ENCODE results near the gene ZW10. TPM values are rescaled to one million over a fixed set of nuclear protein-coding genes. Genes with fewer than 3 reads are reported as not detected.

ZW10 gene
- total and polyA plus RNA-seq, 2 donors (not counting 1 experiment from before 2014, with no cell fraction given) = 4.8 to 11.9 TPM

GRCh38 chr11:113684496-113684895 is 89.0 kb downstream of the ZW10 start:
- peaks cover 6% of the 10 kb centered on the region for H3K4me1 Mint-ChIP-seq
- Histone ChIP-seq H3K36me3 (replicated peaks in 1 of 2; ENCODE audit: control extremely low read depth in 1 of 2, control insufficient read depth in 1 of 2, extremely low read depth in 1 of 2, insufficient read depth in 2 of 2, low read length in 1 of 2) (no peaks in the 10 kb centered on the region), H3K4me1 (ENCODE audit: control insufficient read depth in 2 of 2, insufficient read depth in 2 of 2, low read length in 2 of 2) (no peaks in the 10 kb centered on the region), H3K9ac (ENCODE audit: low read length) (no peak overlapping the region), H3K4me2 (replicated peaks; ENCODE audit: low read depth, low read length, poor library complexity, severe bottlenecking) (no peak overlapping the region), H4K20me1 (ENCODE audit: control insufficient read depth, insufficient read depth, low read length, poor library complexity, severe bottlenecking) (no peaks in the 10 kb centered on the region), H2AFZ (ENCODE audit: insufficient read depth, low read depth, low read length, poor library complexity, severe bottlenecking) (no peak overlapping the region), H3K27me3 (replicated peaks in 1 of 4; ENCODE audit: control extremely low read depth in 1 of 4, control insufficient read depth in 3 of 4, insufficient read depth in 4 of 4, low read length in 3 of 4) (peaks cover 0 to 4% (median 0%) of the 10 kb centered on the region in 4 experiments), H3K4me3 (ENCODE audit: control extremely low read depth in 1 of 5, extremely low read depth in 1 of 5, insufficient read depth in 1 of 5, low read depth in 2 of 5, low read length in 4 of 5) (no peak overlapping the region), H3K27ac (ENCODE audit: low read length in 2 of 2) (no peak overlapping the region), H3K79me2 (ENCODE audit: control insufficient read depth, insufficient read depth, low read length) (no peaks in the 10 kb centered on the region), H3K9me3 (ENCODE audit: control extremely low read depth in 1 of 3, control insufficient read depth in 2 of 3, insufficient read depth in 1 of 3, low read length in 2 of 3) (no peaks in the 10 kb centered on the region)
- TF ChIP-seq CTCF (IDR thresholded peaks at IDR 0.05) = no peak
- no peak for TF ChIP-seq EZH2 (IDR thresholded peaks at IDR 0.05; ENCODE audit: borderline replicate concordance, insufficient read depth, low read depth, low read length, poor library complexity, severe bottlenecking)
- no peak overlapping the region for H3K4me3 Mint-ChIP-seq
- WGBS (ENCODE audit: insufficient coverage) = 72% methylated on average over 3 of the region's 5 CpGs
- no peak for ATAC-seq (ENCODE audit: low read depth)
- peaks cover 2% of the 10 kb centered on the region for H3K27me3 Mint-ChIP-seq
- POLR2A ChIA-PET = no interaction called here
- no peak overlapping the region for H3K27ac Mint-ChIP-seq
- CTCF ChIA-PET = no interaction called here
- intact Hi-C loops (cut with micrococcal nuclease) = no loop called here
- no peak for DNase-seq
- no peaks in the 10 kb centered on the region for H3K9me3 Mint-ChIP-seq (ENCODE audit: insufficient read depth)

- Histone ChIP-seq H3K4me3 (ENCODE audit: control extremely low read depth in 1 of 5, extremely low read depth in 1 of 5, insufficient read depth in 1 of 5, low read depth in 2 of 5, low read length in 4 of 5) (no peak overlapping the region), H3K27me3 (replicated peaks in 1 of 4; ENCODE audit: control extremely low read depth in 1 of 4, control insufficient read depth in 3 of 4, insufficient read depth in 4 of 4, low read length in 3 of 4) (peaks cover 0 to 4% (median 0%) of the 10 kb centered on the region in 4 experiments), H3K4me1 (ENCODE audit: control insufficient read depth in 2 of 2, insufficient read depth in 2 of 2, low read length in 2 of 2) (no peaks in the 10 kb centered on the region), H2AFZ (ENCODE audit: insufficient read depth, low read depth, low read length, poor library complexity, severe bottlenecking) (no peak overlapping the region), H4K20me1 (ENCODE audit: control insufficient read depth, insufficient read depth, low read length, poor library complexity, severe bottlenecking) (no peaks in the 10 kb centered on the region), H3K79me2 (ENCODE audit: control insufficient read depth, insufficient read depth, low read length) (no peaks in the 10 kb centered on the region), H3K9me3 (ENCODE audit: control extremely low read depth in 1 of 3, control insufficient read depth in 2 of 3, insufficient read depth in 1 of 3, low read length in 2 of 3) (no peaks in the 10 kb centered on the region), H3K27ac (ENCODE audit: low read length in 2 of 2) (no peak overlapping the region), H3K36me3 (replicated peaks in 1 of 2; ENCODE audit: control extremely low read depth in 1 of 2, control insufficient read depth in 1 of 2, extremely low read depth in 1 of 2, insufficient read depth in 2 of 2, low read length in 1 of 2) (no peaks in the 10 kb centered on the region), H3K9ac (ENCODE audit: low read length) (no peak overlapping the region), H3K4me2 (replicated peaks; ENCODE audit: low read depth, low read length, poor library complexity, severe bottlenecking) (no peak overlapping the region)
- H3K4me1 Mint-ChIP-seq = peaks cover 6% of the 10 kb centered on the region
- TF ChIP-seq CTCF (IDR thresholded peaks at IDR 0.05) (no peak), EZH2 (IDR thresholded peaks at IDR 0.05; ENCODE audit: borderline replicate concordance, insufficient read depth, low read depth, low read length, poor library complexity, severe bottlenecking) (no peak)
- intact Hi-C loops (cut with micrococcal nuclease) = no loop called here
- 96% methylated on average over 5 of the region's 6 CpGs for WGBS (ENCODE audit: insufficient coverage)
- no peak for DNase-seq
- ChIA-PET POLR2A (no interaction called here), CTCF (no interaction called here)
- H3K4me3 Mint-ChIP-seq = no peak overlapping the region
- peaks cover 6% of the 10 kb centered on the region for H3K27me3 Mint-ChIP-seq
- no peak for ATAC-seq (ENCODE audit: low read depth)
- H3K27ac Mint-ChIP-seq = no peak overlapping the region
- H3K9me3 Mint-ChIP-seq (ENCODE audit: insufficient read depth) = no peaks in the 10 kb centered on the region
Measured at GRCh38 chr11:113683481-113684046, 89.9 kb downstream of the ZW10 start.

Small RNAs within 50 kb of the gene (small RNA-seq; reads per million reads assigned to genes)
- gene LRRC37A13P (ENCODE audit: insufficient read length, low read depth, low replicate concordance) = not detected
- gene RPS29P19 (ENCODE audit: insufficient read length, low read depth, low replicate concordance) = not detected

Other genes starting within 250 kb of the ZW10 start
- gene TMPRSS5, start 67.4 kb downstream of the ZW10 start, total RNA-seq = 0.74 and 1.2 TPM in 2 replicates
- gene TMPRSS5, start 67.4 kb downstream of the ZW10 start, polyA plus RNA-seq = 0.86 and 0.87 TPM in 2 replicates
- gene CLDN25, start 6.1 kb upstream of the ZW10 start, total RNA-seq = not detected in 2 replicates
- not detected in 2 replicates for gene CLDN25, start 6.1 kb upstream of the ZW10 start, polyA plus RNA-seq
- gene USP28, start 101.9 kb upstream of the ZW10 start, total RNA-seq = 104 and 112 TPM in 2 replicates
- gene USP28, start 101.9 kb upstream of the ZW10 start, polyA plus RNA-seq = 70.1 and 78.0 TPM in 2 replicates
- gene HTR3B, start 131.1 kb upstream of the ZW10 start, total RNA-seq = not detected in 2 replicates
- gene HTR3B, start 131.1 kb upstream of the ZW10 start, polyA plus RNA-seq = not detected in 2 replicates
- 13.8 and 16.1 TPM in 2 replicates for gene HTR3A, start 201.4 kb upstream of the ZW10 start, total RNA-seq
- 5.6 and 8.1 TPM in 2 replicates for gene HTR3A, start 201.4 kb upstream of the ZW10 start, polyA plus RNA-seq